ENCODE results near the gene CSRP2.

Gene CSRP2

DNA sequence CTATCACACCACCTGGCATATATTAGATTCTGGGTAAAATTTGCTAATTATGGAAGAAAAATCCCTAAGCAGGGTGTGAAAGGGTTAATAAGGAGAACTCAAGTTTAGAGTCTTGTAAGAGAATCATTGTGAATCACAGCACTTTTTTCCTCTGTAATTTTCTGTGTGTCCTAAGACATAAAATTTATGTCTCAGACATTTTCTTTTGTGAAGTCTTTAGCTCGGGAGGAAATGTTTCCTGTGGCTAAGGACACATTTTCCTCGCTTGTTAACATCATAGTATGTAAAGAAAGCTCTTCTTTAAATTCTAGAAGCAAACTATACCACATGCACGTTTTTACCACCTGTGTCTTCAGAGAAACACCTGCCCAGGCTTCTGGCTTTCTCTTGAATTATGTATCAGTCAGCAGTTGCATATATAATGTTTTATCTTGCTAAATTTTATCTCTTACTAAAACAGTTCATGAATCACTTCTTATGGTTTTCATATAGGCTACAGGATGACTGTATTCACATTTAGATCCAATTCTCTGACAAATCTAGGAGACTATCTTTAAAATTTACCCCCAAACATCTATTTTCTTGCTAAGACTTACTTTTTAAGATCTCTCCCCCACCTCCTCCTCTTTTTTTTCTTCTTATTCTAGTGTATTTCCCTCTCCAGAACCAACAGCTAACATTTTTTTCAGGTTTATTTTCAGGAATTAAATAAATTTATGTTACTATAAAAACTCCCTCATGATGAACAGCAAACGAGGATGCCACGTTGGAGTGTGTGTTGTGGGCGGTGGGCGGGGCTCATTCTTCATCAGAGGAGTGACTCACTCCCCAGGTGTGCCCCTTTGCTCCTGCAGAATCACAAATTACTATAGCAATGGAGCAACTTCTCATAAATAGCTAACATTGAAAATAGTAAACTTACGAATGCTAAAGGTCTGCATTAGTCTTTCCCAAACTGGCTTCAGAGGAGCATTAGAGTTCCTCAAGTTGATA lies 11.6 kb upstream of the CSRP2 start:
- peak; percentile 28 for DNase-seq

DNA sequence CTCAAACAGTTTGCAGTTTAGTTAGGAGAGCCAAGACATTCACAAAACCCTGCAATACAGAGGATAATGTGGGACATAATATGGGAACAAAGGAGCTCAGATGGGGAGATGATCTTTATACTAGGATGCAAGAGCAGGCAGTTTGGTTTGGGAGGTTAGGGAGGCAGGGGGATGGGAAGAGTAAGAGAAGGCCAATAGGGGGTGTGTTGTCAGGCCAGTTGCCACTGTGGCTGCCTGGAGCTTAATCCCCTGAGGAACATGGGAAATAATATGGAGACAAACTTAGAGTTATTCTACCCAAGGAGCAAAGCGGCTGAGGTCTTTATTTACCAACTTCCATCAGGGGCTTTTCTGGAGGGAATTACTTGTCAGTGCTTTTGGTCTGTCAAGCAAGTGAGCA lies 10.0 kb upstream of the CSRP2 start:
- no peak for DNase-seq

DNA sequence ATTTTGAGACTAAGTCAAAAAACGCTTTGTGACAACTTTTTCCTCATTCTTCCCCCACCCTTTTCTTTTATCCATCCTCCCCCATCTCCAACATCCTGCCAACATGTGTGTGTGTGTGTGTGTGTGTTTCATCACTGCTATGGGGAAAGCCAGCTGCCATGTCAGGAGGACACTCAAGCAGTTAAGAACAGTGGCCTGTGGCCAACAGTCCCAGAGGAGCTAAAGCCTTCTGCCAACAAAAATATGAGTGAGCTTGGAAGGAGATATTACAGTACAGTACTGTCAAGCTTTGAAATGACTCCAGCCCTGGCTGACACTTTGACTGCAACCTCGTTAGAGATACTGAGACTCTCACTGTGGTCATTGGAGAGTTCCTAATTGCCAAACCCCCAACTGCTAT lies 5.0 kb upstream of the CSRP2 start:
- peak; percentile 7 for DNase-seq

DNA sequence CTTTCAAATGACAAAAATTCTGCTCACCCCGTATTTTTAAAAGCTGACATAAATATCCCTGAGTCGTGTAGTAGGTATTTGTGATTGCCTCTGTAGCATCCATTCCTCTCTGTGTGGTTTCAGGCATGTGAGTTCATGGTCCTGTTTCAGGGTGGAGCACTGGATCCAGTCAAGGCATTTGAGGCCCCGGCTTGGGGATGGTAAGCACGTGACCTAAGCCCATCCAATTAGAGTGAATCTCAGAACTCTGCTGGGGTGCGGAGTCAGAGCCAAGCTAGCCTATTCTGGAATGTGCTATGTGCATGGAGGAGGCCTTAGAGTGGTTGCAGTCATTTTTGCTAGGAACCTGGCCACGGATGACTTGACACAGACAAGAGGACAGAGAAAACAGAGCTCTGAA lies 4.3 kb upstream of the CSRP2 start:
- no peak for DNase-seq

DNA sequence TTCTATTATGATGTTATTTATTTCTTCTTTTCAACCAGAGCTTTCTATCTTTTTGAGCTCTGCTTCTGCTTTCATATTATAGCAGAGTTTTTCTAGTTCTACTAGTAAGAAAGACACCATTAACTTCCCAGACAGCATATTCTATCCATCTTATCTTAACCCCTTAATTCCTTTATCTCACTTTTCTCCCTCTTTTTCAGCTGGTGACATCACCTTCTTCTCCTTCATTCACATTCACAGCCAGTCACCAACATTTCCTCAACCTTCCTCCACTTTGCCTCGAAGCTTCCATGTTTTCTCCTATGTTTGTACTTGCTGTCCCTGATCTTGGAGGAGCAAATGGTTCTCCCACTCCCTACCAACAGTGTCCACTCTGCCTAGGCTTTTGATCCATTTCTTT lies 3.5 kb upstream of the CSRP2 start:
- no peak for DNase-seq

DNA sequence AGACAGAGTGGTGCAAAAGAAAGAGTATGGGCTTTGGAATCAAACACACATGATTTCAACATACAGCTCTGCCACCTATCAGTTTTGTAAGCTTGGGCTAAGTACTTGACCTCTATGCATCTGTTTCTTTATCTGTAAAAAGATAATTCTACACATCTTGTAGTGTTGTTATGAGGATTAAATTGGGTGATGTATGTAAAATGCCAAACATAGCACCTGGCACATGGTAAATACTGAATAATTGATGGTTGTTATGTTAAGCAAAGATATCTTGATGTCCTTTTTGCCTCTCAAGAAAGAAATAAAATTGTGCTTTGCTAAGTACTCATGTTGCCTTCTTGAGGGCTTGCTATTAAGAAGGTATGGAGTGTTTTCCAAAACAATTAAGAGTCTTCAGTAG lies 2.3 kb upstream of the CSRP2 start:
- DNase-seq = no peak

DNA sequence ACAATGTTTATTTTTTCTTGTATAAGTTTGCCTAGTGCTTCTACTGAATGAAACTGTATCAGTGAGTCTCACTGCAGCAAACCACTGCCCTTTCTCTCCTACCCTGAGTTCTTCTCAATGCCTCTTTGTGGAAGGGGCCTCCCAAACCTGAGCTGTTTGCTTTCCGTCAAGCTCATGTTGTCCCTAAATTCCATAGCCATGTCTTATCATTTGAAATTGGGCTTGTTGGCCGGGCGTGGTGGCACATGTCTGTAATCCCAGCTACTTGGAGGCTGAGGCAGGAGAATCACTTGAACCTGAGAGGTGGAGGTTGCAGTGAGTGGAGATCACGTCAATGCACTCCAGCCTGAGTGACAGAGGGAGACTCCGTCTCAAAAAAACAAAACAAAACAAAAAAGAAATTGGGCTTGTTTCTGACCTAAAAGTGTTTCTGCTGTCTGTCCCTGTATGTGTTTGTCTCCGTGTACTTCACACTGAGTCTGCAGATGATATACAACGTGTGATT lies 1.8 kb upstream of the CSRP2 start:
- DNase-seq = no peak

DNA sequence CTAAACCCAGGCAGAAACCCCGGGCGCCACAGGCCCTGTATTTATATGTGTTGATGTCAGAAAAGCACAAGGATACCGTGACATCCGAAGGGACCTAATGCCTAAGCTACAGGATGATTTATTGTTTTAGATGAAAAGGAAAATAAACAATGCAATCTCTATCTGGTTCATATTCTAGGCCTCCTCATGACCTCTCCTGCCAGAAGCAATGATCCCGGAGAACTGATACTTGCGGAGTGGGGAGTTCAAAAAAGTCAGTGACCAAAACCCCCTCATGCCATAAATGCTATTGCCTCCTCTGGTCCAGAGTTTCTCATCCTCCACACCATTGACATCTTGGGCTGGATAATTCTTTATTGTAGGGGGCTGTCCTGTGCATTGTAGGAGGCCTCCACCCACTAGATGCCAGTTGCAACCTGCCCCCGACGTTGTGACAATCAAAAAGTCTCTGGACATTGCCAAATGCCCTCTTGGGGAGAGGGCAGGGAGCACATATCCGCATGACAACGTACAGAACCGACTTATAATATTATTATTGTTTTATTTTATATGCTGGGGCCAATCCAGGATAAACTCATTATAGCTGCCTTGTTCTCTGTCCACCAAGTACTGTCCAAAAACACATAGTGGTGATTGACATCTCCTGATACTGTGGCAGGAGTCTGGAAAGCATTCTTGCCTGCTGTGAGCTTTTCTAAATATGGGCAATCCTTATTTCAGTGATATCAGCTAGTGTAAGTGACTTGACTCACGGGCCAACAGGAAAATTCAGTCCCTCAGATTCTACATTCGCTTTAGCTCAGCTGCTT lies 1.1 kb upstream of the CSRP2 start:
- no peak for DNase-seq

DNA sequence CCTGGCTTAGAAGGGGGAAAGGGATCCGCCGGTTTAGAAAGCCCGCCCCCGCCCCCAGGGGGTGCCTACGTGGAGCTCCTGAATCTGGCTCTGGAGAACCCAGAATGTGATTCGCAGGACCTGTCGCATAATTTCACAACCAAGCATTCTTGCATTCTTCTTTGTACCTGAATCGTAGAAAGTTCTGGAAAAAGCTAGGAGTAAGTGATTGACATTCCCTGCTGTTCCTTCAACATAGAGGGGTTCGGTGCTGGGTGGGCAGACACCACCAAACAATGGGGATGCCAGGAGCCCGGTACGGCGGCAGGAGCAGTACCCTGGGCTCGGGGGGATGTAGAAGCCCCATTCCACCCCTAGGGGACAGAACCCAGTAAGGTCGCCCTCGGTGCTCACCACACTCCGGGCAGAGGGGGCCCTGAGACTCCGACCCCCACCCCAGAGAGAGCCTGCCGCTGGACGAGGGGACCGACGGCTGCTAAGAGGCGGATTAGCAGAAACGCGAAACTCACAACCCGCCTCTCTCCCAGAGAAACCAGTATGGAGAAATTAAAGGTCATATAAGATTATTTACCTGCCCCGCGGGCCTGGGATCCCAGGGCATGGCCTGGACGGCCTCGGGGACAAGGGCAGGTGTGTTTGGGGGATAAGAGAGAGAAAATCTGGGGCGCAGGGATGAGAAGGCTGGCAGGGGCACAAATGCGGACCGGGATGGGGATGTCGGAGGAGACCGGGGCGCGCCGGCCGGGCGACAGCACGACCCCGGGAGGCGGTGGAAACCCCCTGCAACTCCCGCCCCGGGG lies 520 bp downstream of the CSRP2 start:
- DNase-seq = peak; percentile 49

DNA sequence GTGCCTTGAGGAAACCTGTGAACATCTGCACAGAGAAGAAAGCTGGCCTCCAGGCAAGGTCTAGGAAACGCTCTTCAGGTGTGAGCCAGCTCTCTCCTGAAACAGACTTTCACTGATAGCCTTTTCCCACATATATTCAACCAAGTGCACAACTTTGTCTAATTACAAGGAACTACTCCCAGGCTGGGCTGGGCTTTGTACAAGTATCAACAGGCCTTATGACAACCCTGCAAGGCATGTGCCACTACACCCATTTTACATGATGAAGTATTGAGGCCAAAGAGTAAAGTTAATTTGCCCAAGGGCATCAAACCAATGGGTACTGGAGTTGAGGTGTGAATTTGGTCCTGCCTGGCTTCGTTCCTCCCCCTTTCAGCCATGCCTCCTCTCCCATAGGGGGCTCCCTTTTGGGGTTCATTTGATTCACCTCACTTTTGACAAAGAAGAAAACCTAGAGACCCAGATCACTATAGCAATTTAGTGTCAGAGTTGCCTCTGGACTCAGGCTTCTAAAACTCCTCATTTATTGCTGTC lies 2.1 kb downstream of the CSRP2 start:
- no peak for DNase-seq

DNA sequence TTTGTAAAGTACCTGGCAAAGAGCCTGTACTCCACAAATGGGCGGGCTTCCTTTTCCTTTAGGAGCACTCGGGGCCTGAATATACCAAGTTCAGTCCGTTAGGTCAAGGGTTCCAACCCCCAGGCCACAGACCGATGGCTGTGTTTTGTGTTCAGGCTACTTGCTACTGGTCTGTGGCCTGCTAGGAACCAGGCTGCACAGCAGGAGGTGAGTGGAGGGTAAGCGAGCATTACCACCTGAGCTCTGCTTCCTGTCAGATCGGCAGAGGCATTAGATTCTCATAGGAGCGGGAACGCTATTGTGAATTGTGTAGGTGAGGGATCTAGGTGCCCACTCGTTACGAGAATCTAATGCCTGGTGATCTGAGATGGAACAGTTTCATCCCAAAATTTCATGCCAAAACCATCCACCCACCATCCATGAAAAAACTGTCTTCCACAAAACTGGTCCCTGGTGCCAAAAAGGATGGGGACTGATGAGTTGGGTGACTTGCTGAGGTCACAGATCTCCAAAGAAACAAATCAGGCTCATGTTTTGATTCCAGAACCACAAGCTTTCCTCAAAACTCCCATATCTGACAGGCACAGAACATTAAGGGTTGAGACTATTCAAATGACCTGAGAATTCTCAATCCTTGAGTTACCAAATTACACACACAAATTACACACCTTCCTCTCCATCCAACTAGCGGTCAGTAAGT lies 4.2 kb downstream of the CSRP2 start:
- DNase-seq = no peak

DNA sequence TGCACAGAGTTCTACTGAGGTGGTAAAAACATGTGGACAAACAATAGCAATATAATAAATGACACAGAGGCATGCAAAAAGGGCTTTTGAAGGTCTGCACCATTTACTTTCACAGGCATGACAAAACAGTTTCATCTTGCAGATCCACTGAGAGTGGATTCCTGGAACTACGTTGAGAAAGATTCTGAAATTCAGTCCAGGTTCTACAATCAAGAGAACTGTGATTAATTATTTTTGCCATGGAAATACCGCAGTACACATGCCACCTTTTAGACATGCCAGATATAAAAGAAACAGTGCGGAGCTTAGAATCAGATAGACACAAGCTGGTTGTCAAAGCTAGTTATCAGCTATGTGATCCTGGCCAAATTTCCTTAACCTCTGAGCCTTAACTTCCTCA lies 4.8 kb downstream of the CSRP2 start:
- DNase-seq = no peak

DNA sequence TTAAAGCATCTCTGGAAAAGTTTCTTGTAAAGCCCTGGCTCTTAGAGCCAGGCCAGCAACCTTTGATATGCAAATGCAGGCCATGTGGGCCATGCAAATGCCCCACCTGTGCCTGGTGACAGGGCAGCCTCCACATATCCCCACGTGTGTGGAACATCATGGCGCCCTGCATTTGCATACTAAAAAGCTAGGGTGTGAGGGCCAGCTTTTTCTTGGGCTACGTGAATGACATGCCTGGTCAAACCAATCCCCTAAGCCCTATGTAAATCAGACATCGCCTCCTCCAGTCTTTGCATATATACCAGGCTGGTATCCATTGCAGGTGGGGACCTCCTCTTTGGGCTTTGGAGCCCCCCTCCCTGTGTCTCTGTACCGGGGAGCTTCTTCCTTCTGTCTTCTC lies 6.4 kb downstream of the CSRP2 start:
- no peak for DNase-seq

DNA sequence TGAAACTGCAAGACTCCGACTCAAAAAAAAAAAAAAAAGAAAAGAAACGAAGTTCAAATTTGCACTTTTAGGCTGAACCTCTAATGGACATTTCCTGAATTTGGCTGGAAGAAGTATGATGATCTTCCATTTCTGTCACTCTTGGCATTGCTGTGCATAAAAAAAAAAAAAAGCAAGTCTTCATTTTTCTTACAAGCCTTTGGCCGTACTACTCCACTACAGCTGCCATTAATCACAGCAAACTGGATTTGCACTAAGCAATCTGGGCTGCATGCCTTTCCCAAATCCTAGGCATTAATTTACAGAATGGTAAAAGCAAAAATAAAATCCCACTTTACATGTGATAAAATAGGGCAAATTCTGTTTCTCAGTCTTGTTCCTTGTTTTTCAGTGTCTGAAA lies 7.1 kb downstream of the CSRP2 start:
- DNase-seq = no peak

DNA sequence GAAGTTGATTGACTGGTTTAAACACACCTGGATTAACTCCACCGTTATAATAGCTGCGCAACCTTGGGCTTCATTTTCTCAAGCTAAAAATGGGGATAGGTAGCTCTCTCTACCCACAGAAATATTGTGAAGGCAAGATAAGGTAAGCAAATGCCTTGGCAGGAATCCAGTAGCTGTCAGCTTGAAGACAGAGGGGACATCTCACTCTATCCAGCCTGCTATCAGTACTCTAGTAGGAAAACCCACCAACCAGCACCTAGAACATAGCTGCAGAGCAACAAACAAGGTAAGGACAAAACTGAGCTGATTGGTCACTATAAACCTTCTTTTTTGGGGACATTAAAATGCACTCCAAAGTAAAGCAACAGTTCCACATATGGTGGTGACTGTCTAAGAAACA lies 7.7 kb downstream of the CSRP2 start:
- DNase-seq = no peak

DNA sequence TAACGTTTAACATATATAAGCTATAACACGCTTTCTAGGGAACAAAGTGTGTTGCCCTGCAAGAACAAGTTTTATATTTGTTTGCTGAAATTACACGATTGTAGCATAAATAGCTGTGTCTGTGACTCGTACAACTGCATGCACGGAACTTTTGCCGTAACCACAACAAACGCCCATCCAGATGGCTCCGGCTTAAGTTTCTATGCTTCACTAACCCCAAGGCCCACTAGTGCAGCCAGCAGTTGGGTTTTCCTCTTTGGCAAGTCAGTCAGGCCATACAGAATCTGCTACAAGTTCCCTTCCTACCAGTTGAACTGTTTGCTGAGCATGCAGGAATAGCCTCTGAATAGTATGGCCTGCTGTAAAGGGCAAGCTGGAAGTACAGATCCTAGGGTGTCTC lies 12.1 kb downstream of the CSRP2 start:
- DNase-seq = no peak

DNA sequence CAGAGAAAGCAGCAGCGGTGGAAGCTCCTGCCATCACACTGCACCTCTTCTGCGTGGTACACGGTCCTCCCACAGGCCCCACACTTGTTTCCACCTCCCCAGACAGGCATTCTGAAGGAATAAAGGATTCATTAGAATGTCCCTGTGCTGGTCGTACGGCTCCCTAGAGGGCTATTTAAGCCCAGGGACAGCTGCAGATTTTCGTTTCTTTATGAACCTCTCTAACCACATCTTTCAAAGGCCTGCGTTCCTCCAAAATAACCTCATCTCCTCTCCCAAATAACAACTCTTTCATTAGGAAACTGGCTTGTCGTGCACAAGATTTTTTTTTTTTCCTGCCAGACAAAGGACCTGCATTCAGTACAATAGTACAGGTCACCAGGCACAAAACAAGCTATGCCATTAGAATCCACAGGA lies 12.7 kb downstream of the CSRP2 start:
- DNase-seq = no peak

DNA sequence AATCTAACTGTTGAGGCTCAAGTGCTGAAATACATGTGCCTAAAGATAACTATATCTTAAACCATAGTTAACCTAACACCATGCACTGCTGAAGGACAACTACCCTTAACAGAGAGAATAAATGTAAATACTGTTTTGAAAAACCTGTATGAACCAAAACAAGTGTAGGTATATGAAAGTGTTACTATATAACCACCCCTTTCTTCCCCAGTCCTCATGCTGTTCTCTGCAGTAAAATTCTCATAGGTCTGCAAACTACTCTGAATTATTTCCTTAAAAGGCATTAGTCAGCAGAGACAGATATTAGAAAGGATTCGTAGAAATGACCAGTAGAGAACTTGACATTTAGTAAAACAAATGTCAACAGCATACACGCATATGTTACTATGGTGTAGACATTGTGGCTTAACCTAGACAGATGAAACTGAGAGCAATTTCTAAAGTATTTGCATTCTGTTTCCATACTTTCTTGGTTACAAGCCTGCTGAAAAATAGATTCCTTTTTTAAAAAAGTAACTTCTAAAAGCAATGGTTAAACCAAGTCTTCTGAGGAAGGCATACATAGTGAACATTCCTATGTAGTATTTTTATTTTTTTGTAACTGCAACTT lies 13.9 kb downstream of the CSRP2 start:
- no peak for DNase-seq

DNA sequence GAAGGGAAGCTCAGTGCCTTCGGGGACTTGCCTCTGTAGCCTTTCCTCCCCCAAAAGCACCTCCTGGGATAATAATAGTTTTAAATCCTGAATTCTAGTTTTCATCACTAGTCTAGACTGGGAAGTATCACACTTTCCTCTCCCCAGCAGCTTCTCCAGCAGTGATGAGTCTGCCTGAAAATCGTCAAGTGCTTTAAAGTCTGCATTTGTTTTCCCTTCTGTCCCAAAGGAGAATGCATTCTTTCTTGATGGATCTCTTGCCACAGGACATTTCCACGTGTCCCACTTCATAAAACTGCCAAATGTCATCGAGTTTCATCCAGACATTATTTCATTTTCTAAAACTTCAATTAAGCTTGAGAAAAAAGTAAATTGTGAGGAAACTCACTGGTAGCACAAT lies 15.0 kb downstream of the CSRP2 start:
- no peak for DNase-seq

DNA sequence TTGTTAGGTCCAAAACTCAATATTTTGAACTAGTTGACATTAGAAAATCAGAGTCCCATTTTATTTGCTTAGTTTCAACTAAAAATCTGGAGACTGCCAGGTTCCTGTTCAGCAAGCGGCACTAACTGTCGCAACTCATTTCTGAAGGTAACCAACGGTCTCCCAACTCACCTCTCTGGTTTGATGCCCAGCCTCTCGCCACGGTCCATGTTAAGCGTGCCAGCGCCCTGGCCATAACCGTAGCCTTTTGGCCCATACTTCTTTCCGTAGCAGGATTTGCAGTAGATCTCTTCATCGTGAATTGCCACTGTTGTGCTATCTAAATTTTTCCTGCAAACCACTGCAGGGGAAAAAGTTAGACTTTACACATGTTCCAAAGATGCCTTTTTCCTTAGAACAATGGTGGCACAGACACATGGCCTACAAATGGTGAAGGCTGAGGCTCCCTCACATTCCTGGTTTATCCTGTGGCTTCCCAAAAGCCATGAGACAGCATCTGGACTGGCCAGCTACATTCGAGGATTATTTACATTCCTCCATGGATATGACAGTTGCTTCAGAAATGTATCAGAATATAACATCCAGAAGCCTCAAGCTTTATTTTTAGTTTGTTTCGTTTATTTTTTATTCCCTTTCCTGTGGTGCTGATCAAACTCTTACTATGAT lies 15.7 kb downstream of the CSRP2 start:
- no peak for DNase-seq

DNA sequence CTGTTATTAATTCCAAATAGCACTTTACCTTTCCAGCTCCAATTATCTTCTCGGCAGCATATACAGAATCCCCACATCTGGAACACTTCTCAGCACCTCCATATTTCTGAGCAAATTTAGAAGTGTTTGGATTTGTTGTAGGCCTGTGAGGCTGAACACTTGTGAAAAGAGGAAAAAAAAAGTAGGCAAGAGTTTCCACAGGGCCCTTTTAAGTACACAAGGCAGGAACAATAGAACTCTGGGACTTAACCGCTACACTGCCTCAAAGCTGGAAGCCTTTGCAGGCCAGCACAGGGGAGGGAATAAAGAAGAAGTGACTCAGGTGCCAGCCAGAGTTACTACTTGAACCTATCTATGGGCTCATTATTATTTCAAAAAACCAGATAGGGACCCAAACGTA lies 18.6 kb downstream of the CSRP2 start:
- no peak for DNase-seq
